Activated CD8-positive, alpha-beta T cell treated with anti-CD3 and anti-CD28 coated beads for 36 hours (primary cell): ENCODE data around the gene SRSF3. TPM values are rescaled to one million over a fixed set of nuclear protein-coding genes. Genes with fewer than 3 reads are reported as not detected.

ENCODE experiments used
- ATAC-seq: fragments of 200-7000 bp; cut with Tn5 transposase; one replicate; pipeline ENCODE4 v1.10.0; 2021; ENCODE audit warnings: mild to moderate bottlenecking, moderate library complexity
- CTCF ChIA-PET: fragments of 350-600 bp; sonication (Branson Sonifier 250); formaldehyde crosslinking; loops from one replicate; lab custom pipeline; 2021; ENCODE audit warnings: antibody characterized with exemption; lab: Charles Lee
- POLR2A ChIA-PET: fragments of 350-600 bp; sonication (Branson Sonifier 250); formaldehyde crosslinking; loops from one replicate; lab custom pipeline; 2021; ENCODE audit warnings: antibody characterized with exemption; lab: Charles Lee
- DNase-seq: peaks from one replicate; pipeline ENCODE4 v3.0.0-alpha.2; 2020
- H3K27ac Mint-ChIP-seq: one replicate; pipeline ENCODE4 v1.8.0; 2021; ENCODE audit warnings: mild to moderate bottlenecking, mixed read lengths
- H3K27me3 Mint-ChIP-seq: one replicate; pipeline ENCODE4 v1.8.0; 2021; ENCODE audit warnings: mixed read lengths
- H3K36me3 Mint-ChIP-seq: one replicate; pipeline ENCODE4 v1.8.0; 2021; ENCODE audit warnings: low read depth, mixed read lengths
- H3K4me1 Mint-ChIP-seq: one replicate; pipeline ENCODE4 v1.8.0; 2021; ENCODE audit warnings: low read depth, mixed read lengths
- H3K4me3 Mint-ChIP-seq: one replicate; pipeline ENCODE4 v1.8.0; 2021; ENCODE audit warnings: mild to moderate bottlenecking, moderate library complexity, mixed read lengths
- H3K9me3 Mint-ChIP-seq: one replicate; pipeline ENCODE4 v1.8.0; 2021; ENCODE audit warnings: mixed read lengths
- CTCF ChIP-seq: fragments of 200-600 bp; IDR thresholded peaks from one replicate; pipeline ENCODE4 v1.8.0; 2022; ENCODE audit warnings: antibody characterized with exemption, mild to moderate bottlenecking
- intact Hi-C: fragments of 100-400 bp; cut with micrococcal nuclease; formaldehyde crosslinking; loops from one replicate; pipeline ENCODE4 v1.10.0; 2022
- total RNA-seq, 2 experiments: library from RNA; stranded (reverse); gene quantifications; one replicate each; pipeline ENCODE4 v1.2.3, GENCODE V29; 2021

Gene SRSF3
- total RNA-seq, 2 experiments from 2014 or later = 402 to 404 TPM

- intact Hi-C loops = no loop called here
- H3K4me3 Mint-ChIP-seq = no peak overlapping the region
- CTCF ChIA-PET = interaction anchor here (1.1 to 2.3 kb wide), 6 partner anchors 12 to 164 kb away, joined by 3 to 12 read pairs (median 4); no protein-coding TSS in a partner anchor
- H3K36me3 Mint-ChIP-seq = peaks cover 8% of the 10 kb centered on the region
- H3K9me3 Mint-ChIP-seq = no peaks in the 10 kb centered on the region
- peaks cover 19% of the 10 kb centered on the region for H3K4me1 Mint-ChIP-seq
- ATAC-seq (no peak), DNase-seq (no peak)
- no peak overlapping the region for H3K27ac Mint-ChIP-seq
- no peak for TF ChIP-seq CTCF
- no peaks in the 10 kb centered on the region for H3K27me3 Mint-ChIP-seq
- POLR2A ChIA-PET = interaction anchor here (0.6 to 1.7 kb wide), 3 partner anchors 9 to 55 kb away, joined by 3 to 10 read pairs (median 3); no protein-coding TSS in a partner anchor
Observed at GRCh38 chr6:36618366-36619355, 24.5 kb downstream of the SRSF3 start.

GRCh38 chr6:36621371-36621855 is 27.3 kb downstream of the SRSF3 start:
- intact Hi-C loops = loop anchor here (5.0 kb wide), 1 partner anchor 61 kb away; no protein-coding TSS in a partner anchor
- ATAC-seq = no peak
- no peak overlapping the region for H3K27ac Mint-ChIP-seq
- peaks cover 1% of the 10 kb centered on the region for H3K36me3 Mint-ChIP-seq
- ChIA-PET POLR2A (no interaction called here), CTCF (no interaction called here)
- no peak for TF ChIP-seq CTCF
- H3K4me1 Mint-ChIP-seq = peaks cover 13% of the 10 kb centered on the region
- H3K4me3 Mint-ChIP-seq = no peak overlapping the region
- DNase-seq = no peak
- H3K27me3 Mint-ChIP-seq = no peaks in the 10 kb centered on the region
- no peaks in the 10 kb centered on the region for H3K9me3 Mint-ChIP-seq

- H3K4me3 Mint-ChIP-seq = no peak overlapping the region
- ChIA-PET POLR2A (no interaction called here), CTCF (interaction anchor here (0.6 to 4.4 kb wide), 14 partner anchors 11 to 146 kb away, joined by 3 to 75 read pairs (median 5); partner anchors contain the start of gene CDKN1A)
- DNase-seq = no peak
- intact Hi-C loops = loop anchor here (2.0 to 5.0 kb wide), 2 partner anchors 59 to 136 kb away; no protein-coding TSS in a partner anchor
- H3K36me3 Mint-ChIP-seq = peaks cover 1% of the 10 kb centered on the region
- no peak for ATAC-seq
- TF ChIP-seq CTCF = no peak
- peaks cover 13% of the 10 kb centered on the region for H3K4me1 Mint-ChIP-seq
- H3K27ac Mint-ChIP-seq = peak overlapping the region; percentile 61
- no peaks in the 10 kb centered on the region for H3K9me3 Mint-ChIP-seq
- H3K27me3 Mint-ChIP-seq = no peaks in the 10 kb centered on the region
Observed at GRCh38 chr6:36622901-36623546, 28.9 kb downstream of the SRSF3 start.

GRCh38 chr6:36623547-36624459 is 29.6 kb downstream of the SRSF3 start:
- ATAC-seq = peak; percentile 94
- H3K27ac Mint-ChIP-seq = peak overlapping the region; percentile 61
- no peak overlapping the region for H3K4me3 Mint-ChIP-seq
- POLR2A ChIA-PET = interaction anchor here (0.7 to 1.3 kb wide), 3 partner anchors 17 to 56 kb away, joined by 3 read pairs; no protein-coding TSS in a partner anchor
- intact Hi-C loops = loop anchor here (2.0 to 5.0 kb wide), 2 partner anchors 58 to 135 kb away; no protein-coding TSS in a partner anchor
- peak; percentile 88 for TF ChIP-seq CTCF
- no peaks in the 10 kb centered on the region for H3K9me3 Mint-ChIP-seq
- H3K36me3 Mint-ChIP-seq = peaks cover under 1% of the 10 kb centered on the region
- peak; percentile 83 for DNase-seq
- no peaks in the 10 kb centered on the region for H3K27me3 Mint-ChIP-seq
- peaks cover 13% of the 10 kb centered on the region for H3K4me1 Mint-ChIP-seq
- CTCF ChIA-PET = interaction anchor here (0.6 to 4.4 kb wide), 24 partner anchors 9 to 250 kb away, joined by 3 to 75 read pairs (median 4); partner anchors contain the start of gene CDKN1A
